H7 (cell line): ENCODE measurements around the gene PIK3R6. TPM values are rescaled to one million over a fixed set of nuclear protein-coding genes. Genes with fewer than 3 reads are reported as not detected.

ENCODE experiments used
- DNase-seq: peaks from one replicate; pipeline ENCODE4 v3.0.0; 2012
- H3K27me3 ChIP-seq: 2 replicates; pipeline ENCODE4 v1.6.0; 2011; ENCODE audit warnings: mild to moderate bottlenecking, low read length; ENCODE audit not compliant: control insufficient read depth, insufficient read depth
- H3K36me3 ChIP-seq: replicated peaks from 2 replicates; pipeline ENCODE4 v1.5.1; 2011; ENCODE audit warnings: low read length; ENCODE audit not compliant: control insufficient read depth, insufficient read depth
- H3K4me3 ChIP-seq: 2 replicates; pipeline ENCODE4 v1.5.1; 2011; ENCODE audit warnings: low read depth, mild to moderate bottlenecking, control low read depth, low read length, moderate library complexity; ENCODE audit not compliant: insufficient read depth
- total RNA-seq: library from RNA; depleted of rRNA; stranded (reverse); fragments of >200 nt; shearing (Covaris generic); gene quantifications from 2 replicates; pipeline ENCODE4 v1.2.3, GENCODE V29; 2014; rRNA removed

The PIK3R6 gene
- total RNA-seq, result 0.14 TPM in 1 of 2 replicates, not detected in the other

- H3K4me3 ChIP-seq, result no peak within 1 kb of the TSS
- H3K27me3 ChIP-seq, result no peaks in the 10 kb centered on the region; the same call in 1 of the 2 replicates
- no peaks in the 10 kb centered on the region for H3K36me3 ChIP-seq
- DNase-seq, result no peak
These were observed at the start of gene PIK3R6 for GRCh38 chr17:8867361-8867981. Gene PIK3R6, minus strand, starts transcription at chr17:8867674. Its CDS starts 17,880 bp downstream, at chr17:8849794.

- DNase-seq, result no peak
- Histone ChIP-seq H3K4me3 (no peak overlapping the region), H3K36me3 (no peaks in the 10 kb centered on the region), H3K27me3 (no peaks in the 10 kb centered on the region)
These were observed 49.0 kb upstream of the PIK3R6 start for GRCh38 chr17:8916466-8916865.

- Histone ChIP-seq H3K4me3 (no peak overlapping the region), H3K27me3 (no peaks in the 10 kb centered on the region), H3K36me3 (no peaks in the 10 kb centered on the region)
- no peak for DNase-seq
These were observed 47.1 kb upstream of the PIK3R6 start for GRCh38 chr17:8914554-8914953.

- H3K36me3 ChIP-seq, result no peaks in the 10 kb centered on the region
- no peak for DNase-seq
- no peak overlapping the region for H3K4me3 ChIP-seq
- H3K27me3 ChIP-seq, result no peaks in the 10 kb centered on the region
These were observed 46.4 kb upstream of the PIK3R6 start for GRCh38 chr17:8913879-8914278.

- no peaks in the 10 kb centered on the region for H3K36me3 ChIP-seq
- DNase-seq, result no peak
- no peaks in the 10 kb centered on the region for H3K27me3 ChIP-seq
- no peak overlapping the region for H3K4me3 ChIP-seq
These were observed 45.6 kb upstream of the PIK3R6 start for GRCh38 chr17:8913091-8913490.

GRCh38 chr17:8912084-8912981, 44.9 kb upstream of the PIK3R6 start:
- DNase-seq, result no peak
- no peaks in the 10 kb centered on the region for H3K36me3 ChIP-seq

GRCh38 chr17:8910969-8911604, 43.6 kb upstream of the PIK3R6 start:
- DNase-seq, result no peak
- Histone ChIP-seq H3K36me3 (no peaks in the 10 kb centered on the region), H3K4me3 (no peak overlapping the region), H3K27me3 (no peaks in the 10 kb centered on the region)

More at GRCh38 chr17:8912084-8912981, 44.9 kb upstream of the PIK3R6 start:
- no peaks in the 10 kb centered on the region for H3K27me3 ChIP-seq
- no peak overlapping the region for H3K4me3 ChIP-seq

- H3K36me3 ChIP-seq, result no peaks in the 10 kb centered on the region
- DNase-seq, result no peak
- H3K4me3 ChIP-seq, result no peak overlapping the region
- H3K27me3 ChIP-seq, result no peaks in the 10 kb centered on the region
These were observed 42.3 kb upstream of the PIK3R6 start for GRCh38 chr17:8909586-8910270.

GRCh38 chr17:8905331-8905730, 37.9 kb upstream of the PIK3R6 start:
- no peak for DNase-seq
- Histone ChIP-seq H3K27me3 (no peaks in the 10 kb centered on the region), H3K4me3 (no peak overlapping the region), H3K36me3 (no peaks in the 10 kb centered on the region)

GRCh38 chr17:8904686-8905085, 37.2 kb upstream of the PIK3R6 start:
- no peaks in the 10 kb centered on the region for H3K36me3 ChIP-seq
- H3K27me3 ChIP-seq, result no peaks in the 10 kb centered on the region
- no peak for DNase-seq
- no peak overlapping the region for H3K4me3 ChIP-seq

GRCh38 chr17:8904201-8904600, 36.7 kb upstream of the PIK3R6 start:
- no peak for DNase-seq
- Histone ChIP-seq H3K36me3 (no peaks in the 10 kb centered on the region), H3K27me3 (no peaks in the 10 kb centered on the region), H3K4me3 (no peak overlapping the region)

GRCh38 chr17:8900626-8901585, 33.4 kb upstream of the PIK3R6 start:
- Histone ChIP-seq H3K4me3 (no peak overlapping the region), H3K36me3 (no peaks in the 10 kb centered on the region), H3K27me3 (no peaks in the 10 kb centered on the region)
- DNase-seq, result no peak

- Histone ChIP-seq H3K4me3 (no peak overlapping the region), H3K27me3 (no peaks in the 10 kb centered on the region), H3K36me3 (no peaks in the 10 kb centered on the region)
- no peak for DNase-seq
These were observed 32.7 kb upstream of the PIK3R6 start for GRCh38 chr17:8900207-8900606.
